Measurements from ENCODE around the gene C11orf42.

C11orf42 gene

DNA sequence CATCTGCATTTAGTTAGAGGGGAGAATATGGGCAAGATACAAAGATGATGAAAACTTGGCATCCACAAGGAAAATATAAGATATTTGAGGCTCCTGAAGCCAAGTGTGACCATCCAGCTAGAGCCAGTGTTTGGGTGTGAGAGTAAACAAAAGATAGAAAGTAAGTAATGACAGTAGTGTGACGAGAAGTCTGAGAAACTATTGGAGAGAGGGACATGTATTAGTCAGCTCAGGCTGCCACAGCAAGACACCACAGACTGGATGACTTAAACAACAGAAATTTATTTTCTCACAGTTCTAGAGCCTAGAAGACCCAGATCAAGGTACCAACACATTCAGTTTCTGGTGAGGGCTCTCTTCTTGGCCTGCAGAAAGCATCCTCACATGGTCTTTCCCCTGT is 47.8 kb downstream of the C11orf42 start:
- FAIRE-seq = no peak
- no peak for DNase-seq (ENCODE audit: insufficient read length, low spot score)
- TF ChIP-seq, protein P1, sequence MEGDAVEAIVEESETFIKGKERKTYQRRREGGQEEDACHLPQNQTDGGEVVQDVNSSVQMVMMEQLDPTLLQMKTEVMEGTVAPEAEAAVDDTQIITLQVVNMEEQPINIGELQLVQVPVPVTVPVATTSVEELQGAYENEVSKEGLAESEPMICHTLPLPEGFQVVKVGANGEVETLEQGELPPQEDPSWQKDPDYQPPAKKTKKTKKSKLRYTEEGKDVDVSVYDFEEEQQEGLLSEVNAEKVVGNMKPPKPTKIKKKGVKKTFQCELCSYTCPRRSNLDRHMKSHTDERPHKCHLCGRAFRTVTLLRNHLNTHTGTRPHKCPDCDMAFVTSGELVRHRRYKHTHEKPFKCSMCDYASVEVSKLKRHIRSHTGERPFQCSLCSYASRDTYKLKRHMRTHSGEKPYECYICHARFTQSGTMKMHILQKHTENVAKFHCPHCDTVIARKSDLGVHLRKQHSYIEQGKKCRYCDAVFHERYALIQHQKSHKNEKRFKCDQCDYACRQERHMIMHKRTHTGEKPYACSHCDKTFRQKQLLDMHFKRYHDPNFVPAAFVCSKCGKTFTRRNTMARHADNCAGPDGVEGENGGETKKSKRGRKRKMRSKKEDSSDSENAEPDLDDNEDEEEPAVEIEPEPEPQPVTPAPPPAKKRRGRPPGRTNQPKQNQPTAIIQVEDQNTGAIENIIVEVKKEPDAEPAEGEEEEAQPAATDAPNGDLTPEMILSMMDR (IDR thresholded peaks at IDR 0.05; ENCODE audit: insufficient read depth, missing control alignments) = no peak

DNA sequence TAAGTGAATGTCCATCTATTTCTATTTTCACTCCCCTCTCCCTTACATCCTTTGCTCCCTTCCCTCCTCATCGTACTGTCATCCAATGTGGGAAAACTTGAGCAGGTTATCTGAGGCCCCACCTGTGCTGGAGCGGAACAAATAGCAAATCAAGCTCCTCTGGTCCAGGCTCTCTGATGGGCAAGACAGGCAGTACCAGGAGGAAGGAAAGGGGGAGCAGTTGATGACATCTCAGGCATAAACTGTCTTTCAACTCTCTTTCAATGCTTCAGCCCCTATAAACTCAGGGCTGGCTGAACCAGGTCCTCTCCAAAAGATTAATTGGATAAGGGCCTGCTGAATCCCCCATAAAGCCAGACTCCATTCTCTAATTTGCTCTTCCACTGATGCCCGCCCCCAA is 52.8 kb downstream of the C11orf42 start:
- TF ChIP-seq, protein P1 (IDR thresholded peaks at IDR 0.05; ENCODE audit: insufficient read depth, missing control alignments) = no peak
- FAIRE-seq (no peak), DNase-seq (ENCODE audit: insufficient read length, low spot score) (no peak)

DNA sequence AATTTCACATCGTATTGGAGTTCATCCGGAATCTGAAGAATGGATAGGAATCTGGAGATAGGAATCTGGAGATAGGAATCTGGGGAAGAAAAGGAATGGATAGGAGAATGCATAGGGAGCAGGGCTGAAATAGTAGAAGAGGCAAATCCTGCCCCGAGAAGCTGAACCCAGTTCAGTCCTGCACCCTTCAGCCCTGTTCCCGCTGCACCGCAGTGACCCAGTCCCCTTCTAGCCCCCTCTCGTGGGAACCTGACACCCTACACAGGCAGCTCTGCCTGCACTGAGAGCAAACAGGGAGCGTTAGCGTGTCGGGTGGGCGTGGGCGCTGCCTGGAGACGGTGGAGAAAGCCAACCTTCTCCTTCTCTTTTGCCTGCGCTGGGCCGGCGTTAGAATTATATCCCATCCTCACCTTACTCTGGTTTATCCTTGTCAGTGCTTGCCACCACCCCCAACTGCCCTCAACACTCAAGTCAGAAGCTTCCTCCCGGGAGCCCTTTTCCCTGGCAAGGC is 53.3 kb downstream of the C11orf42 start:
- FAIRE-seq = no peak
- TF ChIP-seq, protein P1 (IDR thresholded peaks at IDR 0.05; ENCODE audit: insufficient read depth, missing control alignments) = no peak
- DNase-seq (ENCODE audit: insufficient read length, low spot score) = no peak

DNA sequence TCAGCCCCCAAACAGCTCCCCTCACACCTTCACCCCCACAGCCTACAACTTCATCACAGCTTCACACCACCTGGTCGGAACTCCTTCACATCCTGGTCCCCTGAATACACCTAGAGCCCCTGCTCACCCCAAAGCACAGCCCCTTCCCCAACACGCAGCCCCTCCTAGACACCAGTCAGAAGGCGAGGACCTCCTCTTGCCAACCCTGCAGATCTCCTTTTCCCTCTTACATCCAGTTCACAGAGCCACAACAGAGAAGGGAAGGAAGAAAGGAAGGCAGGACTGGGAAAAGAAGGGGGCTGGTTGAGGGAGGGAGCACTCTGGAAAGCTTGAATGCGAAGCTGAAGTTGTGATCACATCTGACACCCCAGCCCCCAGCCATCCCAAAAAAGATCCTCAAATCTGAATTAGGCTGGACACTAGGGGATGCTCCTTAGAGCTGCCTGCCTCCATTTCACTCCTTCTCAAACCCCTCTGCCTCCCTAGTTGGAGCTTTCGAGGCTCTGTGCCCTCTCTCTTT is 54.9 kb downstream of the C11orf42 start:
- DNase-seq (ENCODE audit: insufficient read length, low spot score) (no peak), FAIRE-seq (no peak)
- TF ChIP-seq, protein P1 (IDR thresholded peaks at IDR 0.05; ENCODE audit: insufficient read depth, missing control alignments) = no peak

Measured in D721Med (cell line).